Endothelial cell of umbilical vein (primary cell): Measurements from ENCODE around the gene GSTO2. TPM values are rescaled to one million over a fixed set of nuclear protein-coding genes. Genes with fewer than 3 reads are reported as not detected.
A peak's percentile ranks its signal among the peaks of the same experiment; 100 is the strongest.

Experiments
- BruUV-seq: library from RNA; stranded (reverse); fragments of 400-500 nt; replicated peaks from 2 replicates; lab custom pipeline; 2021; lab: Mats Ljungman, UMichigan
- CTCF ChIA-PET: fragments of 300-600, 350-600 bp; sonication (Branson Sonifier 250); formaldehyde crosslinking; loops from one replicate; lab custom pipeline; 2021; ENCODE audit warnings: antibody characterized with exemption, inconsistent platforms; lab: Charles Lee
- POLR2A ChIA-PET: fragments of 300-600, 350-600 bp; sonication (Branson Sonifier 250); formaldehyde crosslinking; loops from one replicate; lab custom pipeline; 2021; ENCODE audit warnings: antibody characterized with exemption, inconsistent platforms; lab: Charles Lee
- DNase-seq: peaks from one replicate; pipeline ENCODE4 v3.0.0-alpha.2; 2011; ENCODE audit warnings: low read depth, low spot score
- FAIRE-seq: peaks from 2 replicates; lab custom pipeline; 2011; peaks lifted over from hg19 to GRCh38; lab: Jason Lieb, UNC
- H2AFZ ChIP-seq: 2 replicates; pipeline ENCODE4 v1.6.0; 2012; ENCODE audit warnings: low read depth, low read length, control low read depth, inconsistent platforms
- H3K27ac ChIP-seq: 2 replicates; pipeline ENCODE4 v1.5.1; 2011; ENCODE audit warnings: low read depth, mild to moderate bottlenecking, control low read depth, low read length, moderate library complexity; ENCODE audit not compliant: insufficient read depth
- H3K27me3 ChIP-seq, 2 experiments: 2 replicates each; pipeline versions ENCODE4 v1.6.0 to v1.6.1; 2011; ENCODE audit warnings: low read length in 2 of 2, mixed read lengths in 1 of 2; ENCODE audit not compliant: control insufficient read depth in 2 of 2, insufficient read depth in 2 of 2
- H3K36me3 ChIP-seq, 2 experiments: 2 replicates in 1 of 2; 3 replicates in 1 of 2; pipeline ENCODE4 v1.5.1; 2011; ENCODE audit warnings: low read length in 2 of 2, mild to moderate bottlenecking in 1 of 2, moderate library complexity in 1 of 2; ENCODE audit not compliant: control insufficient read depth in 2 of 2, insufficient read depth in 2 of 2; ENCODE audit errors: extremely low read depth in 1 of 2
- H3K4me1 ChIP-seq: 3 replicates; pipeline ENCODE4 v1.5.1; 2011; ENCODE audit warnings: mild to moderate bottlenecking, low read length; ENCODE audit not compliant: control insufficient read depth, insufficient read depth; ENCODE audit errors: extremely low read depth
- H3K4me2 ChIP-seq: 2 replicates; pipeline ENCODE4 v1.6.1; 2011; ENCODE audit warnings: low read length, control low read depth, mixed read lengths; ENCODE audit not compliant: insufficient read depth
- H3K4me3 ChIP-seq, 3 experiments: fragments of 200-600 bp in 1 of 3; sonication (generic), shearing (Covaris generic) in 1 of 3; replicated peaks in 1 of 3; 2 replicates each; pipeline ENCODE4 v1.5.1; 2011 to 2016; ENCODE audit warnings: control low read depth in 3 of 3, low read length in 3 of 3, mild to moderate bottlenecking in 2 of 3, inconsistent platforms in 1 of 3, low read depth in 1 of 3, moderate library complexity in 1 of 3; ENCODE audit not compliant: insufficient read depth in 1 of 3
- H3K79me2 ChIP-seq: 2 replicates; pipeline ENCODE4 v1.6.0; 2012; ENCODE audit warnings: low read length, inconsistent platforms; ENCODE audit not compliant: control insufficient read depth, insufficient read depth
- H3K9ac ChIP-seq: replicated peaks from 2 replicates; pipeline ENCODE3; 2011; ENCODE audit warnings: low read length, control low read depth; ENCODE audit not compliant: insufficient read depth; ENCODE audit errors: extremely low read depth
- H3K9me1 ChIP-seq: replicated peaks from 3 replicates; pipeline ENCODE4 v1.6.0; 2011; ENCODE audit warnings: mild to moderate bottlenecking, low read length; ENCODE audit not compliant: control insufficient read depth, insufficient read depth; ENCODE audit errors: extremely low read depth
- H3K9me3 ChIP-seq: replicated peaks from 2 replicates; pipeline ENCODE4 v1.5.1; 2012; ENCODE audit warnings: low read length, inconsistent platforms; ENCODE audit not compliant: control insufficient read depth, insufficient read depth
- H4K20me1 ChIP-seq: replicated peaks from 2 replicates; pipeline ENCODE3; 2011; ENCODE audit warnings: mild to moderate bottlenecking, low read length; ENCODE audit not compliant: control insufficient read depth, insufficient read depth; ENCODE audit errors: extremely low read depth
- CTCF ChIP-seq, 2 donors: IDR thresholded peaks; 1 replicate in 1 of 2; 2 replicates in 1 of 2; pipeline ENCODE4 v1.5.1; 2011; ENCODE audit warnings: low read length in 2 of 2, mild to moderate bottlenecking in 2 of 2, moderate library complexity in 2 of 2, control low read depth in 1 of 2, inconsistent platforms in 1 of 2, low read depth in 1 of 2; ENCODE audit not compliant: insufficient read depth in 1 of 2; ENCODE audit errors: extremely low read depth in 1 of 2
- EZH2 ChIP-seq: IDR thresholded peaks from 2 replicates; pipeline ENCODE4 v1.6.1; 2012; ENCODE audit warnings: borderline replicate concordance, low read depth, mild to moderate bottlenecking, moderate library complexity, low read length, inconsistent platforms; ENCODE audit not compliant: severe bottlenecking
- FOS ChIP-seq: IDR thresholded peaks from 2 replicates; pipeline ENCODE4 v1.6.1; 2011; ENCODE audit warnings: mild to moderate bottlenecking, low read length, moderate library complexity, borderline replicate concordance; ENCODE audit not compliant: insufficient read depth
- GATA2 ChIP-seq: IDR thresholded peaks from 2 replicates; pipeline ENCODE4 v1.7.0; 2011; ENCODE audit warnings: low read depth, mild to moderate bottlenecking, moderate library complexity, mixed read lengths, low read length; ENCODE audit not compliant: insufficient read length, insufficient read depth
- JUN ChIP-seq: IDR thresholded peaks from 2 replicates; pipeline ENCODE4 v1.6.1; 2011; ENCODE audit warnings: borderline replicate concordance, low read depth; ENCODE audit not compliant: insufficient read length, insufficient read depth
- MAX ChIP-seq: IDR thresholded peaks from 2 replicates; pipeline ENCODE4 v1.6.1; 2011; ENCODE audit not compliant: insufficient read depth, insufficient read length
- MYC ChIP-seq: IDR thresholded peaks from one replicate; pipeline ENCODE4 v1.6.1; 2011; ENCODE audit warnings: mild to moderate bottlenecking, low read depth, low read length
- POLR2A ChIP-seq: IDR thresholded peaks from 2 replicates; pipeline ENCODE4 v1.6.1; 2012; ENCODE audit warnings: low read depth, mild to moderate bottlenecking, control low read depth, low read length
- POLR2AphosphoS5 ChIP-seq: IDR thresholded peaks from 2 replicates; pipeline ENCODE4 v1.6.1; 2012; ENCODE audit warnings: low read depth, mild to moderate bottlenecking, control low read depth, low read length, moderate library complexity; ENCODE audit not compliant: insufficient read depth
- dilution Hi-C: fragments of 300-500 bp; cut with MboI; formaldehyde crosslinking; loops from one replicate; pipeline ENCODE4 v1.15.0; 2019; ENCODE audit warnings: low sequenced_read_pairs; ENCODE audit not compliant: extremely low pct_ligation_motif_present
- intact Hi-C: fragments of 100-400 bp; cut with micrococcal nuclease; formaldehyde crosslinking; loops from one replicate; pipeline ENCODE4 v1.10.0; 2022
- polyA plus RNA-seq, 4 experiments: library from polyadenylated mRNA; depleted of rRNA in 3 of 4; stranded (reverse) in 3 of 4; unstranded in 1 of 4; fragments of >200 nt; gene quantifications; 2 replicates each; pipeline versions ENCODE4 v1.2.1 to v1.2.3, GENCODE V29; 2011 to 2012; ENCODE audit warnings: missing spikeins in 1 of 4
- total RNA-seq: library from RNA; stranded (reverse); gene quantifications from 2 replicates; pipeline ENCODE4 v1.2.3, GENCODE V29; 2021

GSTO2 gene
- total and polyA plus RNA-seq, 2 donors (not counting 3 experiments of a cell fraction or from before 2014, with no cell fraction given), result 0.84 to 1.4 TPM

- DNase-seq (peak; percentile 49), FAIRE-seq (peak; percentile 76)
- peaks cover 22% of the 10 kb centered on the region for H3K4me1 ChIP-seq
- H3K9ac ChIP-seq, result peak overlapping the region; percentile 4
- H3K79me2 ChIP-seq, result no peaks in the 10 kb centered on the region
- H3K4me2 ChIP-seq, result peak overlapping the region; percentile 1
- BruUV-seq, result no TSS peak
- H3K4me3 ChIP-seq, result no peak overlapping the region
- no peaks in the 10 kb centered on the region for H3K9me1 ChIP-seq
- TF ChIP-seq MAX (no peak), GATA2 (peak; percentile 31)
- no peaks in the 10 kb centered on the region for H3K36me3 ChIP-seq
- CTCF ChIA-PET, result interaction anchor here (0.7 to 8.8 kb wide), 15 partner anchors 10 to 405 kb away, joined by 3 to 136 read pairs (median 8); partner anchors contain the start of genes CFAP58 and ITPRIP
- intact Hi-C loops (no loop called here), dilution Hi-C loops (no loop called here)
- H3K27me3 ChIP-seq, result peaks cover 0 to 7% of the 10 kb centered on the region in 2 experiments
- POLR2A ChIA-PET, result no interaction called here
- no peak overlapping the region for H2AFZ ChIP-seq
- H3K27ac ChIP-seq, result peak overlapping the region; percentile 46
- no peaks in the 10 kb centered on the region for H4K20me1 ChIP-seq
- H3K9me3 ChIP-seq, result no peaks in the 10 kb centered on the region
Measured at GRCh38 chr10:104293011-104293410, 24.0 kb downstream of the GSTO2 start.

- CTCF ChIA-PET, result interaction anchor here (0.6 to 8.8 kb wide), 11 partner anchors 12 to 58 kb away, joined by 3 to 136 read pairs (median 9); partner anchors contain the start of genes CFAP58 and ITPRIP
- H3K9me1 ChIP-seq, result no peaks in the 10 kb centered on the region
- FAIRE-seq (no peak), DNase-seq (no peak)
- dilution Hi-C loops (no loop called here), intact Hi-C loops (no loop called here)
- H3K27ac ChIP-seq, result no peak overlapping the region
- H3K4me3 ChIP-seq, result no peak overlapping the region
- peaks cover 0 to 7% of the 10 kb centered on the region in 2 experiments for H3K27me3 ChIP-seq
- peaks cover 23% of the 10 kb centered on the region for H3K4me1 ChIP-seq
- H3K9me3 ChIP-seq, result no peaks in the 10 kb centered on the region
- H4K20me1 ChIP-seq, result no peaks in the 10 kb centered on the region
- POLR2A ChIA-PET, result no interaction called here
- no TSS peak for BruUV-seq
- H2AFZ ChIP-seq, result no peak overlapping the region
- H3K4me2 ChIP-seq, result no peak overlapping the region
- H3K36me3 ChIP-seq, result no peaks in the 10 kb centered on the region
- no peaks in the 10 kb centered on the region for H3K79me2 ChIP-seq
- H3K9ac ChIP-seq, result no peak overlapping the region
- TF ChIP-seq POLR2A, result no peak
- TF ChIP-seq MYC, result no peak
- no peak for TF ChIP-seq POLR2AphosphoS5
- no peak for TF ChIP-seq JUN
- TF ChIP-seq EZH2, result no peak
- no peak for TF ChIP-seq FOS
- no peak for TF ChIP-seq CTCF (IDR thresholded peaks at IDR 0.05; ENCODE audit: extremely low read depth in 1 of 2, insufficient read depth in 1 of 2, low read depth in 1 of 2, low read length in 2 of 2)
- TF ChIP-seq MAX, result no peak
- TF ChIP-seq GATA2, result no peak
Measured at GRCh38 chr10:104293781-104294321, 24.9 kb downstream of the GSTO2 start.
